ENCODE data around the gene NR0B1.

The NR0B1 gene

DNA sequence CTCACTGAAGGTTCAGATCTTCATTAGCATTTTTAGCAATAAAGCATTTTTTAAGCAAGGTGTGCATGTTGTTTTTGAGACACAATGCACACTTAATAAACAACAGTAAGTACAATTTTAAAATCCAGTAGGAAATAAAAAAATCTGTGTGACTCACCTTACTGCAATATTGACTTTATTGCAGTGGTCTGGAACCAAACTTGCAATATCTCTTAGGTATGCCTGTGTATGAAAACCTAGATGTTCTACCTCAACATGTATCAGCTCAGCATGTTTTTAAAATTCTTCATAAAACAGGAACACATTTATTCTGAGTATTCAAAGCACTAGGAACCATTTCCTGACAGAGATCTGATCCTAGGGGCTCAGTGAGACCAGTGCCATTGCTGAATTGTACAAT, 26.7 kb downstream of the NR0B1 start:
- peak; percentile 17; the same call in 2 of the 3 replicates for ATAC-seq
- TF ChIP-seq PPARA (CRISPR knock-in tag; IDR thresholded peaks at IDR 0.05; ENCODE audit: borderline replicate concordance), result no peak
- no peak for TF ChIP-seq ZFP3 (CRISPR knock-in tag; IDR thresholded peaks at IDR 0.05)
- no peak for TF ChIP-seq ZNF565 (CRISPR knock-in tag; conservative IDR thresholded peaks at IDR 0.05; ENCODE audit: low read depth)
- TF ChIP-seq PATZ1 (CRISPR knock-in tag; IDR thresholded peaks at IDR 0.05; ENCODE audit: borderline replicate concordance), result no peak
- TF ChIP-seq CSDC2 (CRISPR knock-in tag; IDR thresholded peaks at IDR 0.05), result no peak
- no peak for TF ChIP-seq CREB5 (CRISPR knock-in tag; IDR thresholded peaks at IDR 0.05; ENCODE audit: low read depth)
- TF ChIP-seq ZNF8 (CRISPR knock-in tag; IDR thresholded peaks at IDR 0.05), result no peak

DNA sequence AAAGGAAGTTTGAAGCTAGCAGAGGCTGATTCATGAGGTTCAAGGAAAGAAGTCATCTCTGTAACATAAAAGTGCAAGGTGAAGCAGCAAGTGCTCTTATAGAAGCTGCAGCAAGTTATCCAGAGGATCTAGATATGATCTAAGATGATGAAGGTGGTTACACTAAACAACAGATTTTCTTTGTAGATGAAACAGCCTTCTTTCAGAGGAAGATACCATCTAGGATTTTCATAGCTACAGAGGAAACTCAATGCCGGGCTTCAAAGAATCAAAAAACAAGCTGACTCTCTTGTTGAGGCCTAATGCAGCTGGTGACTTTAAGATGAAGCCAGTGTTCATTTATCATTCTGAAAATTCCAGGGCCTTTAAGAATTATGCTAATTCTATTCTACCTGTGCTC, 28.8 kb downstream of the NR0B1 start:
- no peak for TF ChIP-seq GLIS3 (CRISPR knock-in tag; IDR thresholded peaks at IDR 0.05)
- no peak for TF ChIP-seq ZFP3 (CRISPR knock-in tag; IDR thresholded peaks at IDR 0.05)
- no peak for TF ChIP-seq TCF4 (CRISPR knock-in tag; IDR thresholded peaks at IDR 0.05; ENCODE audit: borderline replicate concordance)
- no peak for TF ChIP-seq ESRRG (CRISPR knock-in tag; IDR thresholded peaks at IDR 0.05)
- TF ChIP-seq ZNF70 (CRISPR knock-in tag; IDR thresholded peaks at IDR 0.05), result no peak
- no peak for TF ChIP-seq ISL1 (CRISPR knock-in tag; IDR thresholded peaks at IDR 0.05)
- TF ChIP-seq CSDC2 (CRISPR knock-in tag; IDR thresholded peaks at IDR 0.05), result no peak
- TF ChIP-seq PATZ1 (CRISPR knock-in tag; IDR thresholded peaks at IDR 0.05; ENCODE audit: borderline replicate concordance), result no peak
- TF ChIP-seq, protein P1, sequence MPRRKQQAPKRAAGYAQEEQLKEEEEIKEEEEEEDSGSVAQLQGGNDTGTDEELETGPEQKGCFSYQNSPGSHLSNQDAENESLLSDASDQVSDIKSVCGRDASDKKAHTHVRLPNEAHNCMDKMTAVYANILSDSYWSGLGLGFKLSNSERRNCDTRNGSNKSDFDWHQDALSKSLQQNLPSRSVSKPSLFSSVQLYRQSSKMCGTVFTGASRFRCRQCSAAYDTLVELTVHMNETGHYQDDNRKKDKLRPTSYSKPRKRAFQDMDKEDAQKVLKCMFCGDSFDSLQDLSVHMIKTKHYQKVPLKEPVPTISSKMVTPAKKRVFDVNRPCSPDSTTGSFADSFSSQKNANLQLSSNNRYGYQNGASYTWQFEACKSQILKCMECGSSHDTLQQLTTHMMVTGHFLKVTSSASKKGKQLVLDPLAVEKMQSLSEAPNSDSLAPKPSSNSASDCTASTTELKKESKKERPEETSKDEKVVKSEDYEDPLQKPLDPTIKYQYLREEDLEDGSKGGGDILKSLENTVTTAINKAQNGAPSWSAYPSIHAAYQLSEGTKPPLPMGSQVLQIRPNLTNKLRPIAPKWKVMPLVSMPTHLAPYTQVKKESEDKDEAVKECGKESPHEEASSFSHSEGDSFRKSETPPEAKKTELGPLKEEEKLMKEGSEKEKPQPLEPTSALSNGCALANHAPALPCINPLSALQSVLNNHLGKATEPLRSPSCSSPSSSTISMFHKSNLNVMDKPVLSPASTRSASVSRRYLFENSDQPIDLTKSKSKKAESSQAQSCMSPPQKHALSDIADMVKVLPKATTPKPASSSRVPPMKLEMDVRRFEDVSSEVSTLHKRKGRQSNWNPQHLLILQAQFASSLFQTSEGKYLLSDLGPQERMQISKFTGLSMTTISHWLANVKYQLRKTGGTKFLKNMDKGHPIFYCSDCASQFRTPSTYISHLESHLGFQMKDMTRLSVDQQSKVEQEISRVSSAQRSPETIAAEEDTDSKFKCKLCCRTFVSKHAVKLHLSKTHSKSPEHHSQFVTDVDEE (CRISPR knock-in tag; IDR thresholded peaks at IDR 0.05), result no peak
- no peak for TF ChIP-seq ZNF8 (CRISPR knock-in tag; IDR thresholded peaks at IDR 0.05)
- no peak for TF ChIP-seq ZC3H10 (CRISPR knock-in tag; IDR thresholded peaks at IDR 0.05)
- no peak for TF ChIP-seq ZNF565 (CRISPR knock-in tag; conservative IDR thresholded peaks at IDR 0.05; ENCODE audit: low read depth)
- TF ChIP-seq, protein P2, sequence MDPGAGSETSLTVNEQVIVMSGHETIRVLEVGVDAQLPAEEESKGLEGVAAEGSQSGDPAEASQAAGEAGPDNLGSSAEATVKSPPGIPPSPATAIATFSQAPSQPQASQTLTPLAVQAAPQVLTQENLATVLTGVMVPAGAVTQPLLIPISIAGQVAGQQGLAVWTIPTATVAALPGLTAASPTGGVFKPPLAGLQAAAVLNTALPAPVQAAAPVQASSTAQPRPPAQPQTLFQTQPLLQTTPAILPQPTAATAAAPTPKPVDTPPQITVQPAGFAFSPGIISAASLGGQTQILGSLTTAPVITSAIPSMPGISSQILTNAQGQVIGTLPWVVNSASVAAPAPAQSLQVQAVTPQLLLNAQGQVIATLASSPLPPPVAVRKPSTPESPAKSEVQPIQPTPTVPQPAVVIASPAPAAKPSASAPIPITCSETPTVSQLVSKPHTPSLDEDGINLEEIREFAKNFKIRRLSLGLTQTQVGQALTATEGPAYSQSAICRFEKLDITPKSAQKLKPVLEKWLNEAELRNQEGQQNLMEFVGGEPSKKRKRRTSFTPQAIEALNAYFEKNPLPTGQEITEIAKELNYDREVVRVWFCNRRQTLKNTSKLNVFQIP (CRISPR knock-in tag; IDR thresholded peaks at IDR 0.05; ENCODE audit: borderline replicate concordance, low read depth), result no peak
- TF ChIP-seq, protein P3, sequence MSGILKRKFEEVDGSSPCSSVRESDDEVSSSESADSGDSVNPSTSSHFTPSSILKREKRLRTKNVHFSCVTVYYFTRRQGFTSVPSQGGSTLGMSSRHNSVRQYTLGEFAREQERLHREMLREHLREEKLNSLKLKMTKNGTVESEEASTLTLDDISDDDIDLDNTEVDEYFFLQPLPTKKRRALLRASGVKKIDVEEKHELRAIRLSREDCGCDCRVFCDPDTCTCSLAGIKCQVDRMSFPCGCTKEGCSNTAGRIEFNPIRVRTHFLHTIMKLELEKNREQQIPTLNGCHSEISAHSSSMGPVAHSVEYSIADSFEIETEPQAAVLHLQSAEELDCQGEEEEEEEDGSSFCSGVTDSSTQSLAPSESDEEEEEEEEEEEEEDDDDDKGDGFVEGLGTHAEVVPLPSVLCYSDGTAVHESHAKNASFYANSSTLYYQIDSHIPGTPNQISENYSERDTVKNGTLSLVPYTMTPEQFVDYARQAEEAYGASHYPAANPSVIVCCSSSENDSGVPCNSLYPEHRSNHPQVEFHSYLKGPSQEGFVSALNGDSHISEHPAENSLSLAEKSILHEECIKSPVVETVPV (CRISPR knock-in tag; IDR thresholded peaks at IDR 0.05), result no peak
- no peak for ATAC-seq

DNA sequence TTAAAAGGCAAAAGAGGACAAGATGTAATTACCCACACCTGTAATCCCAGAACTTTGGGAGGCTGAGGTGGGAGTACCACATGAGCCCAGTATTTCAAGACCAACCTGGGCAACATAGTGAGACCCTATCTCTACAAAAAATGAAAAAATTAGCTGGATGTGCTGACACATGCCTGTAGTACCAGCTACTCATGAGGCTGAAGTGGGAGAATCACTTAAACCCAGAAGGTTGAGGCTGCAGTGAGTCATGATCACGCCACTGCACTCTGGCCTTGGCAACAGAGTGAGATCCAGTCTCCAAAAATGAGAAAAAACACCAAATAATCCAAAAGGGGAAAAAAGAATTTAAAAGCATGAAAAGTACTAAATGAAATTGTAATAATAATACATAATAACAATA, 30.8 kb downstream of the NR0B1 start:
- TF ChIP-seq, protein P3 (CRISPR knock-in tag; IDR thresholded peaks at IDR 0.05), result no peak
- TF ChIP-seq CREB5 (CRISPR knock-in tag; IDR thresholded peaks at IDR 0.05; ENCODE audit: low read depth), result no peak
- no peak for TF ChIP-seq ISL1 (CRISPR knock-in tag; IDR thresholded peaks at IDR 0.05)
- TF ChIP-seq OSR1 (CRISPR knock-in tag; IDR thresholded peaks at IDR 0.05), result no peak
- TF ChIP-seq, protein P2 (CRISPR knock-in tag; IDR thresholded peaks at IDR 0.05; ENCODE audit: borderline replicate concordance, low read depth), result no peak
- no peak for TF ChIP-seq BACH2 (CRISPR knock-in tag; IDR thresholded peaks at IDR 0.05; ENCODE audit: borderline replicate concordance)
- TF ChIP-seq ZC3H10 (CRISPR knock-in tag; IDR thresholded peaks at IDR 0.05), result no peak
- no peak for TF ChIP-seq GLIS3 (CRISPR knock-in tag; IDR thresholded peaks at IDR 0.05)
- TF ChIP-seq ZNF565 (CRISPR knock-in tag; conservative IDR thresholded peaks at IDR 0.05; ENCODE audit: low read depth), result no peak
- no peak for TF ChIP-seq ZNF70 (CRISPR knock-in tag; IDR thresholded peaks at IDR 0.05)
- TF ChIP-seq ZFP30 (CRISPR knock-in tag; IDR thresholded peaks at IDR 0.05), result no peak
- TF ChIP-seq SNAI2 (CRISPR knock-in tag; IDR thresholded peaks at IDR 0.05), result no peak
- ATAC-seq, result no peak

Measured in SK-N-SH treated with all-trans-retinoic acid at 6 μM for 48 hours (cell line).